ENCODE data around the gene AIM2. TPM values are rescaled to one million over a fixed set of nuclear protein-coding genes. Genes with fewer than 3 reads are reported as not detected.

Gene AIM2
- total RNA-seq, 6 donors from 2014 or later, result 0.80 to 5.5 (median 2.7) TPM; not detected in 1

DNA sequence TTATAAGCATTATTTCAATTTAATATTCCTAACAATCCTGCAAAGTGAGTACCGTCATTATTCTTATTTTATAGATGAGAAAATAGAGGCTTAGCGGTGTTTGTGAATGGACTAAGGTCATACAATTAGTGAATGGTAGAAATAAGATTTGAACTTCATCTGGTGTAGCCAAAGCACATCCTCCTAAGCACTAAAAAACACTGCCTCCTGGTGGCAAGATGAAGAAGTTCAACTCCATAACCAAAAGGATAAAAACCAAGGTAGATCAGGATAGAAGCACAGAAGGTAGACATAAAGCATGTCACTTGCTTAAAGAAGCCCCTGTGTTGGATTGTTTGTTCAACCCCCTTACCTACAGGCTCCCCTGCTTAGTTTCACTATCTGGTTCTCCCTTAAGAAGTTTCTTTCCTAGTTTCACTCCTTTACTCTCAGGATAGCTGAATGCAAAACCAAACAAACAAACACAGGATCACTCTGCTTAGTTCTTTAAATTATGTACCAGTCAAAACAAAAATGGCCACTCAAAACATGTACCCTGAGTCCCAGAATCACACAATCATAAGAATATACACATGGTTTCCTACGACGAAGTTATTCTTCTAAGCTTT is 12.7 kb upstream of the AIM2 start:
- DNase-seq, result no peak
- no peaks in the 10 kb centered on the region for H3K9me3 ChIP-seq

GRCh38 chr1:159088546-159089183 is 12.1 kb upstream of the AIM2 start:
- Histone ChIP-seq H3K4me1 (no peaks in the 10 kb centered on the region), H3K36me3 (no peaks in the 10 kb centered on the region), H3K27me3 (no peaks in the 10 kb centered on the region), H3K4me3 (no peak overlapping the region), H3K9me3 (no peaks in the 10 kb centered on the region), H3K27ac (peak overlapping the region in 1 of 4 donors; percentile 41)
- ATAC-seq (ENCODE audit: low FRiP score in 2 of 2) (no peak), DNase-seq (no peak)
- 78% methylated on average over 6 of the region's 6 CpGs for WGBS, 2 donors
- no peak for TF ChIP-seq POLR2AphosphoS5 (IDR thresholded peaks at IDR 0.05)
- no peak for TF ChIP-seq CTCF (IDR thresholded peaks at IDR 0.05)
- TF ChIP-seq EP300 (IDR thresholded peaks at IDR 0.05), result no peak
- TF ChIP-seq POLR2A (IDR thresholded peaks at IDR 0.05), result no peak

More for the DNA sequence above, 12.7 kb upstream of the AIM2 start:
- H3K36me3 ChIP-seq, result no peaks in the 10 kb centered on the region
- no peaks in the 10 kb centered on the region for H3K27me3 ChIP-seq
- no peak for ATAC-seq (ENCODE audit: low FRiP score in 2 of 2)
- H3K27ac ChIP-seq, result no peak overlapping the region
- H3K4me3 ChIP-seq, result no peak overlapping the region
- WGBS, 2 donors, result 85 to 88% methylated on average over 4 of the region's 4 CpGs
- H3K4me1 ChIP-seq, result no peaks in the 10 kb centered on the region
- TF ChIP-seq POLR2A (IDR thresholded peaks at IDR 0.05) (no peak), CTCF (IDR thresholded peaks at IDR 0.05) (peak; percentile 33 to 58 (median 50)), EP300 (IDR thresholded peaks at IDR 0.05) (no peak)

- Histone ChIP-seq H3K27me3 (no peaks in the 10 kb centered on the region), H3K36me3 (no peaks in the 10 kb centered on the region), H3K4me3 (no peak overlapping the region), H3K4me1 (no peaks in the 10 kb centered on the region), H3K27ac (peak overlapping the region in 1 of 4 donors; percentile 41), H3K9me3 (no peaks in the 10 kb centered on the region)
- TF ChIP-seq CTCF (IDR thresholded peaks at IDR 0.05) (no peak), POLR2AphosphoS5 (IDR thresholded peaks at IDR 0.05) (no peak), POLR2A (IDR thresholded peaks at IDR 0.05) (no peak), EP300 (IDR thresholded peaks at IDR 0.05) (no peak)
- WGBS, 2 donors, result 41 to 51% methylated on average over 2 of the region's 2 CpGs
- no peak for DNase-seq
- no peak for ATAC-seq (ENCODE audit: low FRiP score in 2 of 2)
Observed at GRCh38 chr1:159088050-159088449, 11.5 kb upstream of the AIM2 start.

- DNase-seq (peak in 1 of 2 donors; percentile 60), ATAC-seq (ENCODE audit: low FRiP score in 2 of 2) (peak in 1 of 2 donors; percentile 75)
- Histone ChIP-seq H3K27ac (peak overlapping the region; percentile 5 to 74 (median 58)), H3K27me3 (no peaks in the 10 kb centered on the region), H3K36me3 (no peaks in the 10 kb centered on the region), H3K9me3 (no peaks in the 10 kb centered on the region), H3K4me3 (no peak overlapping the region), H3K4me1 (no peaks in the 10 kb centered on the region)
- WGBS, 2 donors, result 63 to 77% methylated on average over 3 of the region's 3 CpGs
- TF ChIP-seq POLR2AphosphoS5 (IDR thresholded peaks at IDR 0.05), result peak in 1 of 2 donors; percentile 69
- TF ChIP-seq EP300 (IDR thresholded peaks at IDR 0.05), result no peak
Observed at GRCh38 chr1:159084867-159085266, 8.3 kb upstream of the AIM2 start.

DNA sequence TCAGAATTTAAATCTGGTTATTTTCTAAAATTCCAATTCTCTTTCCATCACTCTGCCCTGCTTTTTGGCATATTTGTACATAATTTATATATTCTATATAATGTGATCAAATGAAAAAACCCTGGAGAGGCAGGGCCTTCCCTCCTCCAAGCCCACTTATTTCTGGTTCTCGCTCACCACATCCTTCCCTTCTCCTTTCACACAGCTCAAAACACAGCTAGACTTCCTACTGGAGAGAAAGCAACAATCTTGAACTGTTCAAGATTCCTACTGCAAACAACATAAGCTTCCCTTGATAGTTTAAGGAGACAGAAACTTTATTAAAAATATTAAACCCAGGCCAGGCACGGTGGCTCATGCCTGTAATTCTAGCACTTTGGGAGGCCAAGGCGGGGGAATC is 7.6 kb upstream of the AIM2 start:
- Histone ChIP-seq H3K27me3 (no peaks in the 10 kb centered on the region), H3K9me3 (no peaks in the 10 kb centered on the region), H3K27ac (peak overlapping the region; percentile 5 to 74 (median 58)), H3K4me3 (no peak overlapping the region), H3K4me1 (no peaks in the 10 kb centered on the region), H3K36me3 (no peaks in the 10 kb centered on the region)
- DNase-seq (no peak), ATAC-seq (ENCODE audit: low FRiP score in 2 of 2) (no peak)
- TF ChIP-seq POLR2AphosphoS5 (IDR thresholded peaks at IDR 0.05) (no peak), CTCF (IDR thresholded peaks at IDR 0.05) (no peak), POLR2A (IDR thresholded peaks at IDR 0.05) (no peak), EP300 (IDR thresholded peaks at IDR 0.05) (no peak)
- WGBS, 2 donors, result 66 to 75% methylated on average over 3 of the region's 3 CpGs

Data from upper lobe of left lung (tissue), 6 donors.